ENCODE data around the gene ELMOD1. TPM values are rescaled to one million over a fixed set of nuclear protein-coding genes. Genes with fewer than 3 reads are reported as not detected.

The ELMOD1 gene
- total RNA-seq, 1 donor from 2014 or later, result not detected

DNA sequence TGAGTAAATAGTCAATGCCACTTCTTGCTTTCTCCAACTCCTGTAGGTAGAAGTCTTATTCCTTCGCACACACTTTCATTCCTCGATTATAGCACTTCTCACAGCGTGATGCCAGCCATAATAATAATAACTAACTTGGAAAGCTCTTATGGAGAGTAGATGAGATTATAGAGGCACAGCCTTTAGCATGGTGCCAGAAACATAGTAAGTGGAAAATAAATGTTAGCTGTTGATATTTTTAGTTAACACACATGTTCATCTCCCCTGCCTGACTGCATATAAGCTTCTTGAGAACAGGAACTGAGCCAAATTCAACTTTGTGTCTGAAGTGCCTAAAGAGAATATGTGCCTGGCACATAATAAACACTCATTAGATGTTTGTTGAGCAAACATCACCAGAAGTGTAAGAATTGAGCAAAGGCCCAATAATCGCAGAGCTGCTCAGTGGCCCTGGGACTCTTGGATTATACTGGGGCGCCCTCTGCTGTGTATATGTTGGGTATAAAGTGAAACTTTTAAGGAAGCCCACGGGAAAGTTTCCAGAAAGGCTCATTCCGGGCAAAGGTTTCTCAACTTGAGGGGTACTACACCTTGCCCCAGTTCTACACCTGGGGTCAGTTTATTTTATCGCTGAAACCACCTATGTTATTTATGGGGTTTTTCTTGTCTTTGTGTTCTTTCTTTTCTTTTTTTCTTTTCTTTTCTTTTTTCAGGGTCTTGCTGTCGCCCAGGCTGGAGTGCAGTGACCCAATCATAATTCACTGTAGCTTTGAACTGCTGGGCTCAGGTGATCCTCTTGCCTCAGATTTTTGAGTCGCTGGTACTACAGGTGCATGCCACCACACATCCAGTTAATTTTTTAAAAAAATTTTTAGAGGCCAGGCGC, 98.6 kb downstream of the ELMOD1 start:
- peak; percentile 77 for ATAC-seq

GRCh38 chr11:107691000-107691750, 100.2 kb downstream of the ELMOD1 start:
- no peak for ATAC-seq

DNA sequence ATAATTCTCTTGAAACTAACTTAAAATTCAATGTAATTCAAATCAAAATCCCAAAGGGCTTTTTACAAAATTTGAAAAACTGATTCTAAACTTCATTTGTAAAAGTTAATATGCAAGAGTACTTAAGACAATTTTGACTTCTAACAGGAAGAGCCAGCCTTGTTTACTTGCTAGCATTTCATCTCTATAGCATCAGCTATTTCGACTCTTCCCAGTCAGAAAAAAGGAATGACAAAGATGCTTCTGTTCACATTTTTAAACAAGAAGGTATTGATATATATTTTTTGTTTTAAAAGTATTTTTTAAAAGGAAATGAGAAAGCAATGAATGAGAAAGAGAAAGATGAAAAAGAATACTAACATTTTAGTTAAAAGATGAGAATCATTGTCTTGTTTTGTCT, 104.5 kb downstream of the ELMOD1 start:
- ATAC-seq, result no peak

DNA sequence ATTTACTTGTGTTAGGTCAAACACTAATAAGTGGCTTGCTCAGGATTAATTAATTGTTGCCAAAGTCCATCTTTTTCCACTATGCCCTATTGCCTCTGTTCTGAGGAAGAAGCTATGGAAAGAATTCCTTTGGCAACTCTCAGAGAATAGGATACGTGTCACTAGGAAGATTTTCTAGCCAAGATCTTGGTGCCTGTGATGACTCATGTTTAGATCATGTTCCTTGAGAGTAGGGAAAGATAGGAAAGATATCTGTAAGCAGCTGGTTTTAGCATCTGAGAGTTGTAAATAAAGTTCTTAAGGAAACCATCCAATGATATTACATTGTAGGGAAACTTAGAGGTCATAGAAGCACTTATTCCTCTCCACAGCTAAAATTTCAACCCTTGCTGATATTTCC, 105.2 kb downstream of the ELMOD1 start:
- no peak for ATAC-seq

- no peak for ATAC-seq
Measured at GRCh38 chr11:107697291-107697690, 106.3 kb downstream of the ELMOD1 start.

DNA sequence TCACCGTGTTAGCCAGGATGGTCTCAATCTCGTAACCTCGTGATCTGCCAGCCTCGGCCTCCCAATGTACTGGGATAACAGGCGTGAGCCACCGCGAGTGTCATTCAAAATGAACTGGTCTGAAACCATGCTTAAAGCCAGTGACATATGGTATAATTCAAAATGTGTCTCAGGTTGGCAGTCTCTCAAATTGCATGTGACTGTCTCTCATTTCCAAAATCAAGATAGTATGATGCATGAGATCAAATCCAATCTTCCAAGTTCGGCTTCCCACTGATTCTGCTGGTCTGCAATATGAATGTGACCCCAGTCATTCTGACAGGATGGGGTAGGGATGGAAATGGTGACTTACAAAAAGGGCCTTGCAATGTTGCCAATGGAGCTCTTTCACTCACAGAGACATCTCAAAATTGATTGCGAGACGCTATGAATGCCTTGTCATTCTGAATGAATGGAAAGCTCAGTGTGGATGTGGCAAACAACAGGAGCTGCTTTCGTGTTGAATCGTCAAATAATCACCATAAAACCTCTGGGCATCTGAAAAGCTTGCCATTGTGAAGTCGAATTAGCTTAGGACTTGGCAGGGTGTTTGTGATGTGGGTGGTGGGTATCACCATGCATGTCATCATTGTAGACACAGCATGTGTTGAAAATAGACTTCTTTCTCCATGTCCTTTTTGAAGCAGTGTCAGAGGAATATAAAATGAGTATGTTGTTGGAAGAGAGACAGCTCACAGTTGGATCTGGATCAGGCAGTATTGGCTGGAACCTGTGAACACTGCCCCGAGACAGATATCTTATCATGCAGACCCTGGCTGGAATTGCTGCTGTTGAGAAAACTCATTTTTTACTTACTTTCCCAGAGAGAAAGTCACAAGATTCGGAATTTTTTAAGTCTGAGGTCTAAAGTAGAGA, 108.7 kb downstream of the ELMOD1 start:
- ATAC-seq, result no peak

DNA sequence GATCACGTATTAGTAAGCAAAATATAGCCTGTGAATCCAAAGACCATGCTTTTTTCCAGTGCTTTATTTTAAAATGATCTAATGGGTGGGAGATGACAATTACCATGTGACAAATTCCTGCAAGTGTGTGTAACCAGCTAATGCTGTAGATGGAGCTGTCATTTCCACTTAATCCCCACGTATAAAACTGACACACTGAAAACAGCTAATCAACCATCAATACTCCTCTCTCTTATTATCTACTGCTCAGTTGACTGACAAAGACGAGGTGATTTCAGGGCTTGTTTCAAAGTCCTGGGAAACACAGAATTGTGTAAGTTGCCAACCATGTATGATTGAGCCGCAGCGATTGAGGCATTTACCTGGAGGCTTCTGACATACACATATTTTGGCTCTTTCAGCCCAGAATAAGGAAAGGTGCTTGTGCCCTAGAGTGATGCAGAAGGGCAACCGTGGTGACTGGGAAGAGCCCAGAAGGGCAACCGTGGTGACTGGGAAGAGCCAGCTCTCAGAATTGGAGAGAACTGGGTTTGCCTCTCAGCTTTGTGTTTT, 111.2 kb downstream of the ELMOD1 start:
- no peak for ATAC-seq

GRCh38 chr11:107702723-107703122, 111.8 kb downstream of the ELMOD1 start:
- ATAC-seq, result no peak

DNA sequence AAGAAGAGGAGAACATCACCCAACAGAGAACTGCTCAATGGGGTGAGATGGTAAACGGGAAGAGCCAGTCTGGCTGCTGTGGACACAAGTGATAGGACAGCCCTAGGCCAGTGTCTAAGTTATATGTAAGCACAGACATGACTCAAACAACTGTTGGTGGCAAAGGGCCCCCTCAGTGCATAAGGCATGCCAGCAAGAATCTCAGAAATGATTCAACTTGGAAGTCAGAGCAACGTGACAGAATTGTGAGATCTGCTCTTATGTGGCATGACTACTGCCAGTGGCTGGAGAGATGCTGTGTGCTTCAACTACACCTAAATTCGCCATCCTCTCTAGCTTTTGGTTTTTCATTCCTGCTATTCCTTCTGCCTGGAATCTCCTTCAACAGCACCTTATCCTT, 113.5 kb downstream of the ELMOD1 start:
- ATAC-seq, result no peak

- peak; percentile 74 for ATAC-seq
Measured at GRCh38 chr11:107705027-107705426, 114.1 kb downstream of the ELMOD1 start.

GRCh38 chr11:107706531-107706930, 115.6 kb downstream of the ELMOD1 start:
- ATAC-seq, result no peak

GRCh38 chr11:107707215-107707671, 116.3 kb downstream of the ELMOD1 start:
- ATAC-seq, result no peak

DNA sequence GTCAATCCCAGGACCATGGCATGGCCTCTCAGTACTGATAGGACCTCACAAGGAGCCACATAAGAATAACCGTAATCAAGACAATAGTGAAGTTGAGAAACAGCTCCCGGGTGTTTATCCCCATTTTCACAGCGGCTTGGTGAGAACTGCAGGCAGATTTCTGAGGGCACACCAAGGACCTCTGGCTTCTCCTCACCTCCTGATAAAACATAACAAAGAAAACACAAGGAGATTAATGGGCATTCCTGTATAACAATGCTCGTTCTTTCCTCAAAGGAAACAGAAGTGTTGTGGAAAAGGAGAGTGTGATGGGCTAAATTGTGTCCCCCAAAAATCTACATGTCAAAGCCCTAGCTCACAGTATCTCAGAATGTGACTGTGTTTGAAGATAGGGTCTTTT, 116.9 kb downstream of the ELMOD1 start:
- ATAC-seq, result no peak

- ATAC-seq, result no peak
Measured at GRCh38 chr11:107708792-107709191, 117.8 kb downstream of the ELMOD1 start.

DNA sequence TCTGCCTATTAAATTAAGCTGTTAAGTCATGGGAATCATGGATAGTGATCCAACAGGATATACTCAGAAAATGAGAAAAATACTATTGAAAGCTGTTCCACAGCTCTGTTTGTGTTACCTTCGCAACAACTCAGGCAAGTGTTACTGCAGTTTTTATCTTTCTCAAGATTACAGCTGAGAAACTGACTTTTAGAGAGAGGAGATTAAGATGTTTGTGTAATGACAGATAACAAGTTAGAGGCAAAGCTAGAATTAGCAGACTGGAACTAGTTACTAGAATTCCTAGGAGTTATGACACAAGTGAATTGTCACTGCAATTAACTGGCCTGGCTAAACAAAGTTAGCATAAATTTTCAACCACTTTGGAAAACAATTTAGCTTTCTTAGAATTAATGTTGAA, 119.4 kb downstream of the ELMOD1 start:
- ATAC-seq, result no peak

- ATAC-seq, result no peak
Measured at GRCh38 chr11:107711861-107712755, 121.2 kb downstream of the ELMOD1 start, which contains the start of gene SLN. TSS of gene SLN (minus strand) at chr11:107712056.

DNA sequence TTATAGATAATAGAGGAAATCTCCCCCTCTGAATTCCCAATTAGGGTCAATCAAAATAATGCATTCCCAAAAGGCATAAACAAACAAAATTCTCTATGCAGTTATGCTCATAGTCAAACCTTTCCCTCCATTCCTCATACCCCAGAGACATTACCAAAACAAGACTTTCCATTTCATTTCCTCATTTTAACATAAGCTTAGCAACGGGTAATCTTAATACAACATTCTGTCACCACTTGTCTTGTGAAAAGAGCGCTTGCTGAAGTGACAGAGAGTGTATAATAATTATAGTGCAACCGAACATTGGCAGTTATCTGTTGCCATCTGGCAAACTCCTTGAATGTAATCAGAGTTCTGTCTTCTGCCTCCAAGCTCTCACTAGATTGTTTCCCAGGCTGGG, 122.1 kb downstream of the ELMOD1 start:
- ATAC-seq, result no peak

Measured in esophagus mucosa (tissue), 1 donor.